ENCODE measurements around the gene PTPN4. TPM values are rescaled to one million over a fixed set of nuclear protein-coding genes. Genes with fewer than 3 reads are reported as not detected.

Gene PTPN4
- total and polyA plus RNA-seq, 8 donors = 22.0 to 48.4 (median 28.9) TPM

GRCh38 chr2:119755906-119756305 is 3.8 kb upstream of the PTPN4 start:
- TF ChIP-seq CTCF (IDR thresholded peaks at IDR 0.05) = no peak
- H3K9me3 ChIP-seq = no peaks in the 10 kb centered on the region
- no peak overlapping the region for H3K4me3 ChIP-seq
- DNase-seq = no peak
- H3K27me3 ChIP-seq = no peaks in the 10 kb centered on the region
- intact Hi-C loops (cut with DNase I) = loop anchor here in 1 of 2 donors (5.0 kb wide), 1 partner anchor 66 kb away; no protein-coding TSS in a partner anchor
- H3K4me1 ChIP-seq = peaks cover 0 to 25% of the 10 kb centered on the region in 2 donors
- ATAC-seq = no peak
- H3K27ac ChIP-seq = no peak overlapping the region
- no peaks in the 10 kb centered on the region for H3K36me3 ChIP-seq

GRCh38 chr2:119756837-119757236 is 2.9 kb upstream of the PTPN4 start:
- Histone ChIP-seq H3K9me3 (no peaks in the 10 kb centered on the region), H3K4me3 (no peak overlapping the region), H3K27ac (peak overlapping the region in 1 of 2 donors; percentile 24), H3K36me3 (no peaks in the 10 kb centered on the region), H3K4me1 (peaks cover 0 to 34% of the 10 kb centered on the region in 2 donors), H3K27me3 (no peaks in the 10 kb centered on the region)
- DNase-seq (peak in 2 of 4 donors; percentile 44 to 69), ATAC-seq (peak; percentile 1)
- TF ChIP-seq CTCF (IDR thresholded peaks at IDR 0.05) = no peak
- intact Hi-C loops (cut with DNase I) = loop anchor here in 1 of 2 donors (5.0 kb wide), 1 partner anchor 65 kb away; no protein-coding TSS in a partner anchor

GRCh38 chr2:119758881-119759450 is 756 bp upstream of the PTPN4 start:
- intact Hi-C loops (cut with DNase I) = loop anchor here in 1 of 2 donors (5.0 kb wide), 1 partner anchor 63 kb away; no protein-coding TSS in a partner anchor
- Histone ChIP-seq H3K4me3 (peak overlapping the region; percentile 59 to 93), H3K27me3 (no peaks in the 10 kb centered on the region), H3K4me1 (peaks cover 5 to 40% of the 10 kb centered on the region in 2 donors), H3K9me3 (no peaks in the 10 kb centered on the region), H3K36me3 (no peaks in the 10 kb centered on the region), H3K27ac (peak overlapping the region; percentile 90 to 93)
- no peak for ATAC-seq
- no peak for TF ChIP-seq CTCF (IDR thresholded peaks at IDR 0.05)
- DNase-seq = no peak

GRCh38 chr2:119760237-119760955 is 674 bp downstream of the PTPN4 start:
- Histone ChIP-seq H3K27me3 (no peaks in the 10 kb centered on the region), H3K4me3 (peak overlapping the region; percentile 59 to 93), H3K9me3 (no peaks in the 10 kb centered on the region), H3K4me1 (peaks cover 5 to 39% of the 10 kb centered on the region in 2 donors), H3K36me3 (no peaks in the 10 kb centered on the region), H3K27ac (peak overlapping the region; percentile 90 to 93)
- no peak for TF ChIP-seq CTCF (IDR thresholded peaks at IDR 0.05)
- peak; percentile 9 for ATAC-seq
- intact Hi-C loops (cut with DNase I) = no loop called here
- peak in 2 of 4 donors; percentile 27 to 46 for DNase-seq

- Histone ChIP-seq H3K4me1 (peaks cover 5 to 39% of the 10 kb centered on the region in 2 donors), H3K36me3 (no peaks in the 10 kb centered on the region), H3K9me3 (no peaks in the 10 kb centered on the region), H3K4me3 (peak overlapping the region; percentile 59 to 93), H3K27ac (peak overlapping the region in 1 of 2 donors; percentile 93), H3K27me3 (no peaks in the 10 kb centered on the region)
- intact Hi-C loops (cut with DNase I) = no loop called here
- DNase-seq = peak in 2 of 4 donors; percentile 35 to 55
- no peak for TF ChIP-seq CTCF (IDR thresholded peaks at IDR 0.05)
- ATAC-seq = no peak
These were observed 1.2 kb downstream of the PTPN4 start for GRCh38 chr2:119760956-119761275.

All from left lung (tissue), 10 donors.